Neural progenitor cell (in vitro differentiated cells): ENCODE results near the gene ELMO1. TPM values are rescaled to one million over a fixed set of nuclear protein-coding genes. Genes with fewer than 3 reads are reported as not detected.
A peak's percentile ranks its signal among the peaks of the same experiment; 100 is the strongest.

ENCODE experiments used
- DNase-seq: peaks from one replicate; pipeline ENCODE4 v3.0.0-alpha.2; 2016; ENCODE audit warnings: low spot score
- H2AFZ ChIP-seq: fragments of 200-600 bp; sonication (generic); replicated peaks from 2 replicates; pipeline ENCODE4 v1.6.1; 2016; ENCODE audit warnings: antibody characterized with exemption
- H3F3A ChIP-seq: fragments of 200-600 bp; sonication (generic); 2 replicates; pipeline ENCODE4 v1.6.1; 2016; ENCODE audit warnings: antibody characterized with exemption, low read depth
- H3K27ac ChIP-seq: fragments of 200-600 bp; sonication (generic); 2 replicates; pipeline ENCODE4 v1.5.1; 2016; ENCODE audit warnings: mild to moderate bottlenecking
- H3K27me3 ChIP-seq: fragments of 200-600 bp; sonication (generic); 2 replicates; pipeline ENCODE4 v1.6.1; 2016; ENCODE audit warnings: mild to moderate bottlenecking, moderate library complexity
- H3K36me3 ChIP-seq: fragments of 200-600 bp; sonication (generic); 2 replicates; pipeline ENCODE4 v1.5.1; 2016
- H3K4me1 ChIP-seq: fragments of 200-600 bp; sonication (generic); 2 replicates; pipeline ENCODE4 v1.6.1; 2016; ENCODE audit warnings: mixed run types
- H3K4me2 ChIP-seq: fragments of 200-600 bp; sonication (generic); 2 replicates; pipeline ENCODE4 v1.6.1; 2016
- H3K4me3 ChIP-seq: fragments of 200-600 bp; sonication (generic); 2 replicates; pipeline ENCODE4 v1.5.1; 2016
- H3K79me2 ChIP-seq: fragments of 200-600 bp; sonication (generic); 2 replicates; pipeline ENCODE4 v1.6.1; 2016; ENCODE audit warnings: low read depth
- H3K9ac ChIP-seq: fragments of 200-600 bp; sonication (generic); 2 replicates; pipeline ENCODE4 v1.6.1; 2016
- H3K9me3 ChIP-seq: fragments of 200-600 bp; sonication (generic); 2 replicates; pipeline ENCODE4 v1.5.1; 2016; ENCODE audit warnings: low read depth
- H4K20me1 ChIP-seq: fragments of 200-600 bp; sonication (generic); 2 replicates; pipeline ENCODE4 v1.6.1; 2016; ENCODE audit warnings: low read depth
- H3K27ac Mint-ChIP-seq: 3 replicates; pipeline ENCODE4 v1.8.0; 2021; ENCODE audit warnings: mixed read lengths
- H3K27me3 Mint-ChIP-seq: 2 replicates; pipeline ENCODE4 v1.8.0; 2022; ENCODE audit warnings: low read depth, mild to moderate bottlenecking, inconsistent platforms, moderate library complexity, mixed read lengths; ENCODE audit not compliant: insufficient read depth
- H3K36me3 Mint-ChIP-seq: 3 replicates; pipeline ENCODE4 v1.8.0; 2021; ENCODE audit warnings: mixed read lengths
- H3K4me1 Mint-ChIP-seq: 3 replicates; pipeline ENCODE4 v1.8.0; 2021; ENCODE audit warnings: mixed read lengths
- H3K4me3 Mint-ChIP-seq: 3 replicates; pipeline ENCODE4 v1.8.0; 2021; ENCODE audit warnings: mild to moderate bottlenecking, moderate library complexity, mixed read lengths
- H3K9me3 Mint-ChIP-seq: 3 replicates; pipeline ENCODE4 v1.8.0; 2020; ENCODE audit warnings: mixed read lengths
- EZH2 ChIP-seq: fragments of 200-600 bp; sonication (generic); IDR thresholded peaks from 2 replicates; pipeline ENCODE4 v1.6.1; 2017; ENCODE audit warnings: antibody characterized with exemption, mild to moderate bottlenecking, moderate library complexity
- EZH2phosphoT487 ChIP-seq: fragments of 200-600 bp; sonication (generic); IDR thresholded peaks from 2 replicates; pipeline ENCODE4 v1.6.1; 2017; ENCODE audit warnings: antibody characterized with exemption
- total RNA-seq: library from RNA; depleted of rRNA; stranded (reverse); fragments of >200 nt; gene quantifications from 2 replicates; pipeline ENCODE4 v1.2.3, GENCODE V29; 2015; ENCODE audit warnings: low replicate concordance
- TF ChIP-seq, protein P1 (sequence below): fragments of 200-600 bp; sonication (generic); IDR thresholded peaks from 2 replicates; pipeline ENCODE4 v1.5.1; 2017; ENCODE audit warnings: antibody characterized with exemption, mild to moderate bottlenecking

The ELMO1 gene
- total RNA-seq, 1 donor from 2014 or later, result 22.0 TPM

- Histone ChIP-seq H3K27ac (no peak overlapping the region), H3K79me2 (no peaks in the 10 kb centered on the region), H3K36me3 (no peaks in the 10 kb centered on the region), H3K27me3 (no peaks in the 10 kb centered on the region), H2AFZ (no peak overlapping the region), H3K4me1 (peaks cover 2% of the 10 kb centered on the region), H3K9me3 (no peaks in the 10 kb centered on the region), H3K9ac (no peak overlapping the region), H3F3A (no peaks in the 10 kb centered on the region), H3K4me2 (no peak overlapping the region), H4K20me1 (no peaks in the 10 kb centered on the region), H3K4me3 (no peak overlapping the region)
- no peak for DNase-seq
- H3K4me3 Mint-ChIP-seq, result no peak overlapping the region
- H3K27me3 Mint-ChIP-seq, result no peaks in the 10 kb centered on the region
- TF ChIP-seq, protein P1, sequence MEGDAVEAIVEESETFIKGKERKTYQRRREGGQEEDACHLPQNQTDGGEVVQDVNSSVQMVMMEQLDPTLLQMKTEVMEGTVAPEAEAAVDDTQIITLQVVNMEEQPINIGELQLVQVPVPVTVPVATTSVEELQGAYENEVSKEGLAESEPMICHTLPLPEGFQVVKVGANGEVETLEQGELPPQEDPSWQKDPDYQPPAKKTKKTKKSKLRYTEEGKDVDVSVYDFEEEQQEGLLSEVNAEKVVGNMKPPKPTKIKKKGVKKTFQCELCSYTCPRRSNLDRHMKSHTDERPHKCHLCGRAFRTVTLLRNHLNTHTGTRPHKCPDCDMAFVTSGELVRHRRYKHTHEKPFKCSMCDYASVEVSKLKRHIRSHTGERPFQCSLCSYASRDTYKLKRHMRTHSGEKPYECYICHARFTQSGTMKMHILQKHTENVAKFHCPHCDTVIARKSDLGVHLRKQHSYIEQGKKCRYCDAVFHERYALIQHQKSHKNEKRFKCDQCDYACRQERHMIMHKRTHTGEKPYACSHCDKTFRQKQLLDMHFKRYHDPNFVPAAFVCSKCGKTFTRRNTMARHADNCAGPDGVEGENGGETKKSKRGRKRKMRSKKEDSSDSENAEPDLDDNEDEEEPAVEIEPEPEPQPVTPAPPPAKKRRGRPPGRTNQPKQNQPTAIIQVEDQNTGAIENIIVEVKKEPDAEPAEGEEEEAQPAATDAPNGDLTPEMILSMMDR, result no peak
- TF ChIP-seq EZH2 (no peak), EZH2phosphoT487 (no peak)
- no peaks in the 10 kb centered on the region for H3K9me3 Mint-ChIP-seq
- H3K4me1 Mint-ChIP-seq, result peaks cover 9% of the 10 kb centered on the region
- no peak overlapping the region for H3K27ac Mint-ChIP-seq
- H3K36me3 Mint-ChIP-seq, result no peaks in the 10 kb centered on the region
Observed at GRCh38 chr7:37429435-37429791, 19.3 kb downstream of the ELMO1 start.

- no peak overlapping the region for H2AFZ ChIP-seq
- no peaks in the 10 kb centered on the region for H3K27me3 ChIP-seq
- no peaks in the 10 kb centered on the region for H4K20me1 ChIP-seq
- Mint-ChIP-seq H3K4me1 (peaks cover 8% of the 10 kb centered on the region), H3K36me3 (no peaks in the 10 kb centered on the region), H3K27ac (no peak overlapping the region), H3K27me3 (no peaks in the 10 kb centered on the region), H3K9me3 (no peaks in the 10 kb centered on the region), H3K4me3 (no peak overlapping the region)
- no peaks in the 10 kb centered on the region for H3K4me1 ChIP-seq
- H3K27ac ChIP-seq, result no peak overlapping the region
- no peaks in the 10 kb centered on the region for H3K36me3 ChIP-seq
- no peaks in the 10 kb centered on the region for H3K9me3 ChIP-seq
- H3K4me3 ChIP-seq, result no peak overlapping the region
- no peaks in the 10 kb centered on the region for H3F3A ChIP-seq
- H3K9ac ChIP-seq, result no peak overlapping the region
- no peak for DNase-seq
- H3K79me2 ChIP-seq, result no peaks in the 10 kb centered on the region
- TF ChIP-seq EZH2phosphoT487, result no peak
- TF ChIP-seq EZH2, result no peak
- TF ChIP-seq, protein P1, result no peak
- no peak overlapping the region for H3K4me2 ChIP-seq
Observed at GRCh38 chr7:37428681-37429434, 19.8 kb downstream of the ELMO1 start.

GRCh38 chr7:37427276-37427940 is 21.3 kb downstream of the ELMO1 start:
- Histone ChIP-seq H3K36me3 (no peaks in the 10 kb centered on the region), H2AFZ (no peak overlapping the region), H3K27ac (no peak overlapping the region), H3F3A (no peaks in the 10 kb centered on the region), H4K20me1 (no peaks in the 10 kb centered on the region), H3K4me1 (peaks cover 3% of the 10 kb centered on the region), H3K9ac (no peak overlapping the region), H3K4me3 (no peak overlapping the region), H3K4me2 (no peak overlapping the region), H3K79me2 (no peaks in the 10 kb centered on the region), H3K27me3 (no peaks in the 10 kb centered on the region), H3K9me3 (no peaks in the 10 kb centered on the region)
- H3K27ac Mint-ChIP-seq, result peak overlapping the region; percentile 50
- H3K36me3 Mint-ChIP-seq, result no peaks in the 10 kb centered on the region
- H3K27me3 Mint-ChIP-seq, result no peaks in the 10 kb centered on the region
- no peaks in the 10 kb centered on the region for H3K9me3 Mint-ChIP-seq
- no peak overlapping the region for H3K4me3 Mint-ChIP-seq
- no peak for DNase-seq
- H3K4me1 Mint-ChIP-seq, result peaks cover 4% of the 10 kb centered on the region
- TF ChIP-seq EZH2 (no peak), EZH2phosphoT487 (no peak)
- TF ChIP-seq, protein P1, result no peak
